Uterus (tissue), 2 donors: ENCODE results near the gene BAHCC1.

Source experiments
- POLR2A ChIP-seq, 2 donors: fragments of 450-650 bp; IDR thresholded peaks; one replicate each; pipeline ENCODE4 v1.6.1; 2016; ENCODE audit warnings: antibody characterized with exemption in 2 of 2, mild to moderate bottlenecking in 1 of 2, moderate library complexity in 1 of 2
- TF ChIP-seq, protein P1 (sequence below), 4 experiments: fragments of 200-600 bp in 2 of 4; fragments of 450-650 bp in 2 of 4; sonication (generic) in 2 of 4; IDR thresholded peaks; one replicate each; pipeline ENCODE4 v1.5.1; 2016 to 2019; ENCODE audit warnings: antibody characterized with exemption in 4 of 4, mild to moderate bottlenecking in 2 of 4, moderate library complexity in 1 of 4

DNA sequence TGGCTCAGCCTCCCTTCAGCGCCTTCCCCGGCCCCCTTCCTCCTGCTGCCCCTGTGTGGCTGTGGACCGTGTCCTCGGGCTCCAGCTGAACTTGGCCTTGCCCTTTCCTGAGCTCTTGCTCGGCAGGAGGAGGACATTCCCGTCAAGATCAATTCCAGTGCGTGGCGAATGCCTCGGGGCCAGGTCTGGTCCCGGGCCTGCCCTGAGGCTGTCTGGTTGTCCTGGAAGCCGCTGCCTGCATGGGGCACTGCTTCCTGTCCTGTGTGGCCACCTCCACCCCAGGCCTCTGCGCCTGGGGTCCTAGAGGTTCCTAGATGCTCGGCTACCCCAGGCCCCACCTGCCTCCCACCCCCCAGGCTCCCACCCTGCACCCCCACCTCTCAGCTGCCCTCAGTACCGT is 12.8 kb downstream of the BAHCC1 start:
- TF ChIP-seq, protein P1, sequence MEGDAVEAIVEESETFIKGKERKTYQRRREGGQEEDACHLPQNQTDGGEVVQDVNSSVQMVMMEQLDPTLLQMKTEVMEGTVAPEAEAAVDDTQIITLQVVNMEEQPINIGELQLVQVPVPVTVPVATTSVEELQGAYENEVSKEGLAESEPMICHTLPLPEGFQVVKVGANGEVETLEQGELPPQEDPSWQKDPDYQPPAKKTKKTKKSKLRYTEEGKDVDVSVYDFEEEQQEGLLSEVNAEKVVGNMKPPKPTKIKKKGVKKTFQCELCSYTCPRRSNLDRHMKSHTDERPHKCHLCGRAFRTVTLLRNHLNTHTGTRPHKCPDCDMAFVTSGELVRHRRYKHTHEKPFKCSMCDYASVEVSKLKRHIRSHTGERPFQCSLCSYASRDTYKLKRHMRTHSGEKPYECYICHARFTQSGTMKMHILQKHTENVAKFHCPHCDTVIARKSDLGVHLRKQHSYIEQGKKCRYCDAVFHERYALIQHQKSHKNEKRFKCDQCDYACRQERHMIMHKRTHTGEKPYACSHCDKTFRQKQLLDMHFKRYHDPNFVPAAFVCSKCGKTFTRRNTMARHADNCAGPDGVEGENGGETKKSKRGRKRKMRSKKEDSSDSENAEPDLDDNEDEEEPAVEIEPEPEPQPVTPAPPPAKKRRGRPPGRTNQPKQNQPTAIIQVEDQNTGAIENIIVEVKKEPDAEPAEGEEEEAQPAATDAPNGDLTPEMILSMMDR (IDR thresholded peaks at IDR 0.05), result no peak
- no peak for TF ChIP-seq POLR2A (IDR thresholded peaks at IDR 0.05)
